Medulla oblongata (tissue), 1 donor: ENCODE data around the gene PTPRF.
"Not testable (repeated sequence)": the region's sequence is repeated elsewhere in the genome, so short reads cannot be mapped to it uniquely, and the experiment has no call there.

Source experiments
- DNase-seq: peaks from one replicate; pipeline ENCODE4 v3.0.0-alpha.2; 2015; ENCODE audit errors: extremely low spot score

PTPRF gene

GRCh38 chr1:43625063-43625780 is 94.5 kb downstream of the PTPRF start:
- no peak for DNase-seq

GRCh38 chr1:43632135-43632670 is 101.5 kb downstream of the PTPRF start:
- no peak for DNase-seq

GRCh38 chr1:43634721-43635120 is 104.0 kb downstream of the PTPRF start:
- DNase-seq: no peak

- DNase-seq: no peak
Observed at GRCh38 chr1:43636006-43636641, 105.4 kb downstream of the PTPRF start.

- DNase-seq: no peak
Observed at GRCh38 chr1:43637267-43637666, 106.6 kb downstream of the PTPRF start.

GRCh38 chr1:43638381-43638780 is 107.7 kb downstream of the PTPRF start:
- DNase-seq: not testable (repeated sequence)

GRCh38 chr1:43639976-43640794 is 109.5 kb downstream of the PTPRF start:
- no peak for DNase-seq

GRCh38 chr1:43644558-43644957 is 113.9 kb downstream of the PTPRF start:
- DNase-seq: no peak

GRCh38 chr1:43645461-43645860 is 114.8 kb downstream of the PTPRF start:
- DNase-seq: no peak

- not testable (repeated sequence) for DNase-seq
Observed at GRCh38 chr1:43647331-43647730, 116.6 kb downstream of the PTPRF start.

- no peak for DNase-seq
Observed at GRCh38 chr1:43648221-43648847, 117.7 kb downstream of the PTPRF start.

GRCh38 chr1:43648876-43649477 is 118.3 kb downstream of the PTPRF start:
- no peak for DNase-seq

- peak; percentile 99 for DNase-seq
Observed at GRCh38 chr1:43650310-43651085, 119.8 kb downstream of the PTPRF start.

GRCh38 chr1:43651188-43651587 is 120.5 kb downstream of the PTPRF start:
- DNase-seq: no peak

GRCh38 chr1:43651902-43652301 is 121.2 kb downstream of the PTPRF start:
- DNase-seq: no peak

GRCh38 chr1:43653339-43653738 is 122.7 kb downstream of the PTPRF start:
- peak; percentile 73 for DNase-seq

GRCh38 chr1:43653893-43654292 is 123.2 kb downstream of the PTPRF start:
- no peak for DNase-seq

- no peak for DNase-seq
Observed at GRCh38 chr1:43655953-43656352, 125.3 kb downstream of the PTPRF start.

GRCh38 chr1:43659212-43660166 is 128.8 kb downstream of the PTPRF start:
- DNase-seq: no peak
